ENCODE results near the gene RGS6.

RGS6 gene

GRCh38 chr14:72550513-72550912 is 618.3 kb downstream of the RGS6 start:
- no peak for DNase-seq (ENCODE audit: low read depth)

DNA sequence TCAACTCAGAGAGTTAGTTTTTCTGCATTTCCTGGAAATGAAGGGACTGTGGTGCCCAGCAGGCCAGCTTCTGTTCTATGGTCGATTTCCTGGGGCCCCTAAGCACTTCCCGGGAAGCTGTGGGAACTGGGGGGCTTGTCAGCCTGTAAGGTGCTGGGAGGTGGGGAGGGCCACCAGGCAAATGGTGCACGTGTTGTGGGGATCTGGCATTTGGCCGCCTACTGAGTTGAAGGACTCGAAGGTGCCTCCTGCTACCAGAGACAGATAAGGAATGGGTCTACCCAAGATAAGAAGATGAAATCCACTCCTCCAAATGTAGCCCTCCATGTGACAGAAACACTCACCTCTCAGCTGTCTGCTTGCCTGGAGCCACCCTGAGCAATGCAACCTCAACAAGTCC is 620.0 kb downstream of the RGS6 start:
- DNase-seq (ENCODE audit: low read depth), result no peak

- DNase-seq (ENCODE audit: low read depth), result no peak
These were observed 620.9 kb downstream of the RGS6 start for GRCh38 chr14:72553161-72553560.

DNA sequence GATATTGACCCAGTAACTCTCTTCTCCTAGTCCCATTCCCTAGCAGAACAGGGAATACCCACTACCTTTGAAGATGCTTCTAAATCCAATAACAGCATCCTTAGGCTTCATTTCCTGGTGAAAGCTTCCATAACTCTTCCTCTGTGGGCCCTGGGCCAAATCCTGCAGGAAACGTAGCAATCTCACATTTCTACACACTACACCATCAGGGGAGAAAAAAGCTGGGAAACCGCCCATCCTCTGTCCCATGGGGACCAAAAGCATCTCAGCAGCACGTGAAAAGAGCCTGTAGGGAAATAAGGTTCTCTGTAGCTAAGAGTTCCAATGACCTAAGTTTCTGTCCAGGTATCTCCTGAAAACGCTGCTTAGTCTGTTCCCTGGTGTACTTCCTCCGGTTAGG is 621.4 kb downstream of the RGS6 start:
- no peak for DNase-seq (ENCODE audit: low read depth)

- no peak for DNase-seq (ENCODE audit: low read depth)
These were observed 622.2 kb downstream of the RGS6 start for GRCh38 chr14:72554401-72554800.

GRCh38 chr14:72554994-72555608 is 622.9 kb downstream of the RGS6 start:
- no peak for DNase-seq (ENCODE audit: low read depth)

DNA sequence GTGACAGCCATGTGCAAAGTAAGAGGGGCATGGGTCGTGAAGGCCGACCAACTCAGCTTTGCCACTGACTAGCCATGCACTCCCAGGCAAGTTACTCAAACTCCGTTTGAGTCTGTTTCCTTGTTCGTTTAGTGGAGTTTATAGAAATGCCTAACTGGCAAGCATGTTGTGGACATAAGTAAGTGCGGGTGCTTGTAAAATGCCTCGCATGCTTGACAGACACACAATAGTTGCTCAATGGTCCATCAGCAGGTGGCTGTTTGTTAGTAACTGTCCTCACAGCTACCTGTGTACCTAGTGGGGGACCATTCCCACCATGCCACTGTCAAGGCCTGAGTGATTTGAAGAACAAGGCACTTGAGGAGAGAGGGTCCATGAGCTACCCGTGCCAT is 623.4 kb downstream of the RGS6 start:
- DNase-seq (ENCODE audit: low read depth), result no peak

DNA sequence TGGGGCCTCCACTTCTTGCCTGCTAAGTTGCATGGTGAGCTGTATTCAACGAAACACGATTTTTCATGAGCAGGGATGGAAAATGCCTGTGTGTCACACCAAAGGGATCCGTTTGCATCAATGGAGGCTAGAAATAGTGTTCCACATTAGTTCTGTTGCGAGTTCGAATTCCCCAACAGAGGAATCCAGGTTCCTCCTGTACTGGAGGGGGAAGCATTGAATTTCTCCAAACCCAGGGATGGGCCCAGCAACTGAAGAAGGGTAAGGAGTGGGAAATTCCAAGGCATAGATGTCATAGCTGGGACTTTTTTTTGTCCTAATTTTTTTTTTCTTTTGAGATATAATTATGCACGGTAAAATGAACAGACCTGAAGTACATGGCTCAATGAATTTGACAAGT is 625.4 kb downstream of the RGS6 start:
- no peak for DNase-seq (ENCODE audit: low read depth)

GRCh38 chr14:72558721-72559120 is 626.5 kb downstream of the RGS6 start:
- no peak for DNase-seq (ENCODE audit: low read depth)

GRCh38 chr14:72559202-72559601 is 627.0 kb downstream of the RGS6 start:
- DNase-seq (ENCODE audit: low read depth), result no peak

- DNase-seq (ENCODE audit: low read depth), result no peak
These were observed 627.5 kb downstream of the RGS6 start for GRCh38 chr14:72559669-72560255.

- no peak for DNase-seq (ENCODE audit: low read depth)
These were observed 628.1 kb downstream of the RGS6 start for GRCh38 chr14:72560331-72560730.

DNA sequence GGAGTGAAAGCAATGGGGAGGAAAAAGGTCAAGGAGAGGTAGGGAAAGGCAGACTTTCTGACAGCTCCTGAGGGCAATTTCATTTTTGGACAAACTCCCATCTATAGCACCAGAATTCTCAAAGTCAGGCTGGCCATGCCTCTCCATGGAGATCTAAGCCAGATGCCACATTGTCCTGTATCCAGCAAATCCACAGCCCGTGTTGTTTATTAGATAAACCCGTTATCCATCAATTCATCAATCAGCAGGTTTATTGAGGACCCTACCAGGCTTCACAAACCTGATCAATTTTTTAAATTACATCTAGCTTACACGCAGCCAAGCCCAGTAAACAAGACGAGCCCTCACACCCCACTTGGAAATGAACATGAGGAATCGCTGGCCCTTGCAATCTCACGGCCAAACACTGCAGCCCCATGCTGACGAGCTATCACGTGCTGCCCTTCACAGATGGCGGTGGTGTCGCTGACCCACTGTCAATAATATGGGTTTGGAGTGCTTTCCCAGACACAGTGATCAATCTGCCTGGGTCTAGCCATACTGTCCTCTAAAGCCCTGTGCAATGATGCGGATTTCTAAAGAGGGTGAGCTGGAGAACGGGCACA is 628.8 kb downstream of the RGS6 start:
- no peak for DNase-seq (ENCODE audit: low read depth)

DNA sequence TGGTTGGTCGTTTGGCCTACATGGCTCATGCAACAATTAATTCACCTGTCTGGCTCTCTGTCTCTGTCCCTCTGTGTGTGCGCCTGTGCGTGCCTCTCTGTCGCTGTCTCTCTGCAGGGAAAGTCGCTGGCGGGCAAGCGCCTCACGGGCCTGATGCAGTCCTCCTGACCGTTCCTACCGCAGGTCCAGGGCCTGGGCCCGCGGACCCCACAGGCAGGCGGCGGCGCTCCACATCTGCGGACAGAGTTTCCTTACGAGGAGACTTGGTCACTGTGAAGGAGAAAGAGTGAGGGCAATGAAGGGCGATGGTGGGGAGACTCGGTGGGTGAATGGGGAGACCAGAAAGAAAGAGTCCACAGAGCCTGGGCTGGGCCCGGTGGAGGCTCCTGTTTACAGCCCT is 630.1 kb downstream of the RGS6 start:
- DNase-seq (ENCODE audit: low read depth), result no peak

DNA sequence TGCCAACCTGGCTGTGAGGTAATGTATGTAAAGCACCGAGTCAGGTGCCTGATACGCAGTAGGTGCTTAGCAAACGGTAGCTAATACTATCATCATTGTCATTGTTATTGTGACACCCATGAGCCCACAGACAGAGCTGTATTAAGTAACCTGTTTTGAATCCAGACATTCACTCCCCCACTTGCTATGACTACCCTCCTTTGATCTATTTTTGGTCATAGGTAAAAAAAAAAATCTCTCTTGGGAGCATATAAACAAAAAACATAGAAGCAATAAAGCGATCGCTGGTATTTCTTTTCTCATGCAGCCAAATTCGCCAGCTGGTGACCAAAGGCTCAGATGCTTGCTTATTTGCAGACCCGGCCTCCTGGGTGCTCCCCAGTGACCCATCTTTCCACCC is 631.4 kb downstream of the RGS6 start:
- no peak for DNase-seq (ENCODE audit: low read depth)

- no peak for DNase-seq (ENCODE audit: low read depth)
These were observed 632.9 kb downstream of the RGS6 start for GRCh38 chr14:72565149-72565559.

- no peak for DNase-seq (ENCODE audit: low read depth)
These were observed 633.7 kb downstream of the RGS6 start for GRCh38 chr14:72565917-72566316.

DNA sequence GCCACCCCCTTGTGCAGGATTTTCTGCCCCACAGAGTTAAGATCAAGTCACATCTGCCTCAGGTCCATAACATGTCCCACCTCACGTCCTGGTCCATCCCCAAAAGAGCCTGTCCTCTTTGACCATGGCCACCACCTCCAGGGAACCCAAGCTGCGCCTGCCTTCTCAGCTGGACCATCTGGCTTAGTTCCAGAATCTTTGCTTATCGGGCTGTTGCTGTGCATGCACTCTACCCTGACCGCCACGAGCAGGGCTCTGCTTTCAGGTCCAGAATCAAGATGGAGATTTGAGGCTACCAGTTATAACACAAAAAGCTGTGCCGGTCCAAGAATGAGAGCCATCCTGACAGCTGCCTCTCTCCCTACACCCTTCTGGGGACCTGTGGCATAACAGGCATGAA is 635.0 kb downstream of the RGS6 start:
- DNase-seq (ENCODE audit: low read depth), result no peak

GRCh38 chr14:72568296-72568992 is 636.2 kb downstream of the RGS6 start:
- DNase-seq (ENCODE audit: low read depth), result no peak

DNA sequence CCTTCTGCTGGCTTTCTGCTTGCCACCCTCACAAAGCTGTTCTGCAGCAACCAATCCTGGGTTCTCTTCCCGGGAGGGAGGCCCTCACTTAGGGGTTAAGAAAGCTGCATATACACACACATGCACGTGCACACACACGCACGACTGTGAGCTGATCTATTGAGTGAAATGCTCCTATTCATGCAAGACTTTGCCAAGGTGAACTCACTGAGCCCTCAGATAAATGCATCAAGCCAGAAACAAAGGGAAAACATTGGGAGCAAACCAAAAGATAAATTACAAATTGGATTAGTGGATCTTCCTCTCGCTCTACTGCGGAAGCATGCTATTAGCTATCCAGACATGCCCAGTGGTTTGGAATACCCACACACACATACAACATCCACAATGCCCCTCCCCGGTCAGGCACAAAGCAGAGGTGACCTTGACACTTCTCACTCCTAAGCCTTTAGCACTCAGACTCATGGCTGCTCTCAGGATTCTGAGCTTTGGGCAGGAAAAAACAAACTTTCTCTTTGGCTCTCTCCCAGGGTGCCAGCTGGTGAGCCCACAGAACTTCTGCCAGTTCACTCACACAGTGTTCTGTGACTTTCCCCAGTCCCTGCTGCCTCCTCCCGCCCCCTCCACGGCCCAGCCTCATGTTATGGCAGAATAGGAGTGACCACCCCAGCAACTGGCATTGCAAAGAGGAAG is 641.6 kb downstream of the RGS6 start:
- DNase-seq (ENCODE audit: low read depth), result no peak

- DNase-seq (ENCODE audit: low read depth), result no peak
These were observed 642.5 kb downstream of the RGS6 start for GRCh38 chr14:72574715-72575114.

- DNase-seq (ENCODE audit: low read depth), result no peak
These were observed 644.0 kb downstream of the RGS6 start for GRCh38 chr14:72576258-72576657.

DNA sequence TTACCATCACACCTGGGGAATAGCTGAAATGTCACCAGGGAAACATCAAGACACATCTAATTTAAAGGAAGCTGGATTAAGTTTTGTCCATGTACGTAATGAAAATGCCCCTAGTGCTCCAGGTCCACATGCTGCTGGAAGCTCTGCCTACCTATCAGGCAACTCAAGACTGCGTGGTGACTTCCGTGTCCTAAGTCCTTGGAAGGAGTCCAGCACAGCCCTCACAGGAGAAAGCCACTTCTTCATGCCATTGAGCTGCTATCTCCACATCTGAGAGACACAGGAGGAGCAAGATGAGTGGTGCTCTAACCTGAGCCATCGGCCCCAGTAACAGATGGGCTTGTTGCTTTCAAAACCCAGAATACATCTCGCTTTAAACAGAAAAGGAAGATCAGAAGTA is 645.3 kb downstream of the RGS6 start:
- DNase-seq (ENCODE audit: low read depth), result no peak
